Neural crest cell (in vitro differentiated cells): Measurements from ENCODE around the gene PAX8. TPM values are rescaled to one million over a fixed set of nuclear protein-coding genes. Genes with fewer than 3 reads are reported as not detected.
"Not testable (repeated sequence)": the region's sequence is repeated elsewhere in the genome, so short reads cannot be mapped to it uniquely, and the experiment has no call there.

Source experiments
- DNase-seq: peaks from one replicate; pipeline ENCODE4 v3.0.0; 2021; ENCODE audit warnings: low read depth, mixed read lengths, low spot score
- H3K27ac Mint-ChIP-seq: one replicate; pipeline ENCODE4 v1.8.0; 2021; ENCODE audit warnings: mild to moderate bottlenecking, mixed read lengths; ENCODE audit not compliant: unreplicated experiment
- H3K27me3 Mint-ChIP-seq: 2 replicates; pipeline ENCODE4 v1.8.0; 2021; ENCODE audit warnings: low read depth, mild to moderate bottlenecking, mixed read lengths
- H3K36me3 Mint-ChIP-seq: 2 replicates; pipeline ENCODE4 v1.8.0; 2021; ENCODE audit warnings: low read depth, mild to moderate bottlenecking, mixed read lengths
- H3K4me1 Mint-ChIP-seq: 2 replicates; pipeline ENCODE4 v1.8.0; 2021; ENCODE audit warnings: mixed read lengths
- H3K4me3 Mint-ChIP-seq: one replicate; pipeline ENCODE4 v1.8.0; 2021; ENCODE audit warnings: mild to moderate bottlenecking, mixed read lengths
- H3K9me3 Mint-ChIP-seq: 2 replicates; pipeline ENCODE4 v1.8.0; 2021; ENCODE audit warnings: mixed read lengths
- CTCF ChIP-seq: fragments of 200-600 bp; sonication (generic); conservative IDR thresholded peaks from 2 replicates; pipeline ENCODE4 v1.5.0; 2021; ENCODE audit warnings: antibody characterized with exemption, mild to moderate bottlenecking
- total RNA-seq: library from RNA; stranded (reverse); gene quantifications from 2 replicates; pipeline ENCODE4 v1.2.1, GENCODE V29; 2021

PAX8 gene
- total RNA-seq, 1 donor from 2014 or later, result 0.49 TPM

DNA sequence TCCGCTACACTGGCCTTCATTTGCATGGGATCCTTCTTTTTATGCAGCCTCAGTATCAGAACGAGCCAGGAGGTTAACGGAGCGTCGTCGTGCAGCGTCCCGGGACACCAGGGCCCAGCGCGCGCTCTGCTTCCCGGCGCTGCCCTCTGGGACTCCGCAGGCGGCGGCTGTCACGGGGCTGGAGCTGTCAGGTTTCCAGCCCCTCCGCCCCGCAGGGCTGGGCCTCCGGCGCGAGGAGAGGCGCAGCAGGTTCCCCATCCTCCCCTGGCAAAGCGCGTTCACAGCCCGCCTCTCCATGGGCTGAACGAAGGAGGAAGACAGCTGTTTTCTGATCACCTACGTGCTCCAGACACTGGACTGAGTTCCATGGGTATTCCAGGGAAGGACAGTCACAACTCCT lies 12.5 kb upstream of the PAX8 start:
- H3K27me3 Mint-ChIP-seq, result peaks cover 60% of the 10 kb centered on the region
- peaks cover 7% of the 10 kb centered on the region for H3K4me1 Mint-ChIP-seq
- peaks cover 6% of the 10 kb centered on the region for H3K9me3 Mint-ChIP-seq
- H3K4me3 Mint-ChIP-seq, result no peak overlapping the region
- TF ChIP-seq CTCF, result no peak
- H3K36me3 Mint-ChIP-seq, result no peaks in the 10 kb centered on the region
- DNase-seq, result no peak
- H3K27ac Mint-ChIP-seq, result no peak overlapping the region

GRCh38 chr2:113288674-113289149 lies 10.0 kb upstream of the PAX8 start:
- H3K4me3 Mint-ChIP-seq, DNase-seq, H3K9me3 Mint-ChIP-seq, H3K27ac Mint-ChIP-seq, H3K36me3 Mint-ChIP-seq, H3K4me1 Mint-ChIP-seq: not testable (repeated sequence)
- peaks cover 59% of the 10 kb centered on the region for H3K27me3 Mint-ChIP-seq

GRCh38 chr2:113288117-113288673 lies 9.5 kb upstream of the PAX8 start:
- H3K27me3 Mint-ChIP-seq, result peaks cover 54% of the 10 kb centered on the region
- DNase-seq, result not testable (repeated sequence)

GRCh38 chr2:113285816-113286215 lies 7.1 kb upstream of the PAX8 start:
- Mint-ChIP-seq H3K36me3 (no peaks in the 10 kb centered on the region), H3K27ac (no peak overlapping the region), H3K9me3 (no peaks in the 10 kb centered on the region), H3K4me1 (peaks cover 7% of the 10 kb centered on the region), H3K27me3 (peaks cover 51% of the 10 kb centered on the region), H3K4me3 (no peak overlapping the region)
- DNase-seq, result no peak
- no peak for TF ChIP-seq CTCF

More at GRCh38 chr2:113288117-113288673, 9.5 kb upstream of the PAX8 start:
- H3K9me3 Mint-ChIP-seq, H3K27ac Mint-ChIP-seq, H3K4me1 Mint-ChIP-seq, H3K36me3 Mint-ChIP-seq, H3K4me3 Mint-ChIP-seq: not testable (repeated sequence)

DNA sequence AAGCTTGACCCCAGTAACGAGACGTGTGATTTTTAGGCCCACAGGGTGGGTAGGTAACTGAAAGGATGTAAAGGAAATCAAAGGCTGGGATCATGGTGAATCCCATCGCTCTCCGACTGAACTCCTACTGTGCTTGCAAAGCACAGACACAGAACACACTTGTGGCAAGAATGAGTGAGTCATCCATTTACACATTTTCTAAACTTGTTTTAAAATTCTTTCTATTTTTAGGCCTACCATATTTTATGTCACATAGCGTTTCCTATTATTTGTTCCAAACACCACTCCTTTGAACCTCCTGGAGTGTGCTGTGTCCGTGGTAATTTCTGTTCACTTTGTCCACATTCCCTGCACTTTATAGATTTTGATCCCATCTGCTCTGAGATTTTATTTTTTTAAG lies 6.3 kb upstream of the PAX8 start:
- DNase-seq, H3K27ac Mint-ChIP-seq, H3K4me1 Mint-ChIP-seq, H3K9me3 Mint-ChIP-seq, H3K4me3 Mint-ChIP-seq, H3K36me3 Mint-ChIP-seq: not testable (repeated sequence)
- H3K27me3 Mint-ChIP-seq, result peaks cover 55% of the 10 kb centered on the region

- H3K4me1 Mint-ChIP-seq, result peaks cover 7% of the 10 kb centered on the region
- H3K27me3 Mint-ChIP-seq, result peaks cover 60% of the 10 kb centered on the region
- no peak for TF ChIP-seq CTCF
- H3K36me3 Mint-ChIP-seq, result no peaks in the 10 kb centered on the region
- no peak overlapping the region for H3K27ac Mint-ChIP-seq
- DNase-seq, result no peak
- H3K9me3 Mint-ChIP-seq, result no peaks in the 10 kb centered on the region
- no peak overlapping the region for H3K4me3 Mint-ChIP-seq
Observed at GRCh38 chr2:113284476-113284875, 5.8 kb upstream of the PAX8 start.

DNA sequence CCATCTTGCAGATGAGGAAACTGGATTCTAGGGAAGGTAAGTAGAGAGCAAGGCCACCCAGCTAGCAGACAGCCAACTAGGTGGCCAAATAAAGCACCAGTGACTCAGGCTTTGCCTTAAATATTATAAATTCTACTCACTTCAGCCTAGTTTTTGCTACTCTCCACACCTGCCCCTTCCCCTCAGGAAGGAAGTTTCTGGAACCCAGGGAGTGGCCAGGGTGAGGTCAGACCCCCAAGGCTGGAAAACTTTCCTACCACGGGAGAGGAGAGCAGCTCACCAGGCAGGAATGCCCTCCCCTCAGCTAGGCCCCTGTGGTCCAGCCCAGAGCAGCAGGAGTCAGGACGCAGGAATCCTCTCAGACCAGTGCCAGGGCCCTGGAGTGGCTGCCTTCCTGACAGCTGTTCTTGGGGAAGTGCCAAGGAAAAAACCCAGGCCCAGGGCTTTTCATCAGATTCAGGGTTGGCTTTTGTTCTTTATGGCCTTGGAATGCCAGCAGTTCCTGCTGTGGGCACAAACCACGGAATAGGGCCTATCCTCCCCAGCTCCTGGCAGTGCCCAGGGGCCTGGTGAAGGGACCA lies 5.1 kb upstream of the PAX8 start:
- H3K36me3 Mint-ChIP-seq, result no peaks in the 10 kb centered on the region
- peaks cover 7% of the 10 kb centered on the region for H3K4me1 Mint-ChIP-seq
- DNase-seq, result no peak
- H3K4me3 Mint-ChIP-seq, result no peak overlapping the region
- TF ChIP-seq CTCF, result no peak
- no peaks in the 10 kb centered on the region for H3K9me3 Mint-ChIP-seq
- H3K27ac Mint-ChIP-seq, result no peak overlapping the region
- H3K27me3 Mint-ChIP-seq, result peaks cover 62% of the 10 kb centered on the region
